Gastrocnemius medialis (tissue), 4 donors: ENCODE results near the gene NTRK3. TPM values are rescaled to one million over a fixed set of nuclear protein-coding genes. Genes with fewer than 3 reads are reported as not detected.

Source experiments
- ATAC-seq, 2 donors: fragments of 150-250 bp; one replicate each; pipeline ENCODE4 v1.9.1; 2016
- DNase-seq, 2 donors: peaks; one replicate each; pipeline ENCODE4 v3.0.0-alpha.2; 2019
- H3K27ac ChIP-seq, 4 donors: fragments of 200-600 bp; sonication (generic); 1 replicate in 1 of 4; 2 replicates in 3 of 4; pipeline ENCODE4 v1.5.1; 2016 to 2018; ENCODE audit warnings: mild to moderate bottlenecking in 2 of 4, moderate library complexity in 1 of 4
- H3K27me3 ChIP-seq, 3 donors: fragments of 200-600 bp; sonication (generic) in 2 of 3; 1 replicate in 1 of 3; 2 replicates in 2 of 3; pipeline versions ENCODE4 v1.5.1 to v1.6.0; 2016 to 2019; ENCODE audit warnings: mild to moderate bottlenecking in 1 of 3, moderate library complexity in 1 of 3
- H3K36me3 ChIP-seq, 2 donors: fragments of 200-600 bp; sonication (generic) in 1 of 2; one replicate each; pipeline ENCODE4 v1.5.1; 2017 to 2018
- H3K4me1 ChIP-seq, 2 donors: fragments of 200-600 bp; sonication (generic) in 1 of 2; one replicate each; pipeline ENCODE4 v1.5.1; 2016 to 2017; ENCODE audit warnings: mild to moderate bottlenecking in 2 of 2
- H3K4me3 ChIP-seq, 4 donors: fragments of 200-600 bp; sonication (generic) in 3 of 4; 1 replicate in 1 of 4; 2 replicates in 3 of 4; pipeline ENCODE4 v1.5.1; 2016 to 2019; ENCODE audit warnings: mild to moderate bottlenecking in 2 of 4
- H3K9me3 ChIP-seq, 3 donors: fragments of 200-600 bp; sonication (generic) in 2 of 3; 1 replicate in 1 of 3; 2 replicates in 2 of 3; pipeline ENCODE4 v1.5.1; 2016 to 2019
- CTCF ChIP-seq, 5 experiments: fragments of 450-650 bp in 3 of 5; fragments of 200-600 bp in 2 of 5; sonication (generic) in 2 of 5; IDR thresholded peaks in 4 of 5; conservative IDR thresholded peaks in 1 of 5; 1 replicate in 4 of 5; 2 replicates in 1 of 5; pipeline ENCODE4 v1.5.1; 2016 to 2019; ENCODE audit warnings: antibody characterized with exemption in 5 of 5, mild to moderate bottlenecking in 3 of 5, moderate library complexity in 3 of 5
- POLR2A ChIP-seq, 2 donors: fragments of 450-650 bp; IDR thresholded peaks; one replicate each; pipeline ENCODE4 v1.6.1; 2017; ENCODE audit warnings: antibody characterized with exemption in 2 of 2, mild to moderate bottlenecking in 2 of 2, moderate library complexity in 2 of 2
- in situ Hi-C, 4 donors: fragments of 200-750 bp; cut with MboI; loops; one replicate each; pipeline versions ENCODE4 v1.15.0 to v1.8.0; 2017; ENCODE audit warnings: low sequenced_read_pairs in 4 of 4
- intact Hi-C: fragments of 100-400 bp; cut with DNase I; formaldehyde crosslinking; loops from one replicate; pipeline ENCODE4 v1.15.1; 2023; ENCODE audit warnings: low total_unique reads
- total RNA-seq, 4 donors: library from RNA; depleted of rRNA; stranded (reverse); fragments of >200 nt; gene quantifications; one replicate each; pipeline versions ENCODE4 v1.1.0 to v1.2.3, GENCODE V29; 2016

Gene NTRK3
- total RNA-seq, 4 donors from 2014 or later: 0.61 to 2.7 (median 0.77) TPM

GRCh38 chr15:88013111-88013510 lies 243.4 kb downstream of the NTRK3 start:
- H3K27me3 ChIP-seq: no peaks in the 10 kb centered on the region
- TF ChIP-seq POLR2A (IDR thresholded peaks at IDR 0.05) (no peak), CTCF (IDR thresholded peaks at IDR 0.05 in 4 of 5, conservative IDR thresholded peaks at IDR 0.05 in 1 of 5) (no peak)
- no peak overlapping the region for H3K4me3 ChIP-seq
- ATAC-seq (no peak), DNase-seq (no peak)
- in situ Hi-C loops (no loop called here), intact Hi-C loops (no loop called here)
- H3K9me3 ChIP-seq: no peaks in the 10 kb centered on the region
- no peaks in the 10 kb centered on the region for H3K4me1 ChIP-seq
- H3K27ac ChIP-seq: no peak overlapping the region
- no peaks in the 10 kb centered on the region for H3K36me3 ChIP-seq

- intact Hi-C loops (no loop called here), in situ Hi-C loops (no loop called here)
- H3K36me3 ChIP-seq: no peaks in the 10 kb centered on the region
- H3K9me3 ChIP-seq: no peaks in the 10 kb centered on the region
- TF ChIP-seq POLR2A (IDR thresholded peaks at IDR 0.05) (no peak), CTCF (IDR thresholded peaks at IDR 0.05 in 4 of 5, conservative IDR thresholded peaks at IDR 0.05 in 1 of 5) (no peak)
- H3K4me3 ChIP-seq: no peak overlapping the region
- no peak for ATAC-seq
- H3K4me1 ChIP-seq: no peaks in the 10 kb centered on the region
- no peak for DNase-seq
- H3K27ac ChIP-seq: no peak overlapping the region
- H3K27me3 ChIP-seq: no peaks in the 10 kb centered on the region
Measured at GRCh38 chr15:88012688-88013087, 243.9 kb downstream of the NTRK3 start.

GRCh38 chr15:88012233-88012632 lies 244.3 kb downstream of the NTRK3 start:
- in situ Hi-C loops: no loop called here
- no peak for ATAC-seq
- intact Hi-C loops: no loop called here

GRCh38 chr15:88011533-88011932 lies 245.0 kb downstream of the NTRK3 start:
- intact Hi-C loops: no loop called here
- in situ Hi-C loops: no loop called here

More at GRCh38 chr15:88012233-88012632, 244.3 kb downstream of the NTRK3 start:
- no peak for DNase-seq
- Histone ChIP-seq H3K36me3 (no peaks in the 10 kb centered on the region), H3K27me3 (no peaks in the 10 kb centered on the region), H3K4me1 (no peaks in the 10 kb centered on the region), H3K9me3 (no peaks in the 10 kb centered on the region), H3K4me3 (no peak overlapping the region), H3K27ac (no peak overlapping the region)
- no peak for TF ChIP-seq CTCF (IDR thresholded peaks at IDR 0.05 in 4 of 5, conservative IDR thresholded peaks at IDR 0.05 in 1 of 5)
- no peak for TF ChIP-seq POLR2A (IDR thresholded peaks at IDR 0.05)

More at GRCh38 chr15:88011533-88011932, 245.0 kb downstream of the NTRK3 start:
- TF ChIP-seq POLR2A (IDR thresholded peaks at IDR 0.05) (no peak), CTCF (IDR thresholded peaks at IDR 0.05 in 4 of 5, conservative IDR thresholded peaks at IDR 0.05 in 1 of 5) (no peak)
- Histone ChIP-seq H3K4me3 (no peak overlapping the region), H3K9me3 (no peaks in the 10 kb centered on the region), H3K27ac (no peak overlapping the region), H3K36me3 (no peaks in the 10 kb centered on the region), H3K4me1 (peaks cover 3 to 4% of the 10 kb centered on the region in 2 donors), H3K27me3 (no peaks in the 10 kb centered on the region)
- ATAC-seq: no peak
- DNase-seq: no peak
